ENCODE measurements around the gene LTBP4.

- TF ChIP-seq POLR2AphosphoS5 (IDR thresholded peaks at IDR 0.05; ENCODE audit: low read depth, low read length) (peak; percentile 46; the same call in 1 of the 2 replicates), TAF1 (IDR thresholded peaks at IDR 0.05; ENCODE audit: borderline replicate concordance, insufficient read depth, low read length) (no peak), FOXP2 (optimal IDR thresholded peaks at IDR 0.05; ENCODE audit: borderline replicate concordance, extremely low read depth, extremely low read length, insufficient read depth) (peak; percentile 20), SIN3A (IDR thresholded peaks at IDR 0.05; ENCODE audit: borderline replicate concordance, insufficient read depth, low read length) (no peak)
Measured at GRCh38 chr19:40596608-40597328, 4.4 kb upstream of the LTBP4 start.
